CD4-positive, alpha-beta T cell treated with Interleukin-4 for 4 hours (primary cell): ENCODE results near the gene TMEM37.
A peak's percentile ranks its signal among the peaks of the same experiment; 100 is the strongest.
"Not testable (repeated sequence)": the region's sequence is repeated elsewhere in the genome, so short reads cannot be mapped to it uniquely, and the experiment has no call there.

Experiments
- DNase-seq: peaks from one replicate; pipeline ENCODE4 v3.0.0-alpha.2; 2020

Gene TMEM37, protein sequence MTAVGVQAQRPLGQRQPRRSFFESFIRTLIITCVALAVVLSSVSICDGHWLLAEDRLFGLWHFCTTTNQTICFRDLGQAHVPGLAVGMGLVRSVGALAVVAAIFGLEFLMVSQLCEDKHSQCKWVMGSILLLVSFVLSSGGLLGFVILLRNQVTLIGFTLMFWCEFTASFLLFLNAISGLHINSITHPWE

GRCh38 chr2:119431155-119431975 is at the start of gene TMEM37:
Gene TMEM37 (plus strand): TSS chr2:119431854. CDS start chr2:119431904, 50 bp downstream.
- DNase-seq, result no peak

GRCh38 chr2:119383410-119384140 is 48.1 kb upstream of the TMEM37 start:
- DNase-seq, result no peak

DNA sequence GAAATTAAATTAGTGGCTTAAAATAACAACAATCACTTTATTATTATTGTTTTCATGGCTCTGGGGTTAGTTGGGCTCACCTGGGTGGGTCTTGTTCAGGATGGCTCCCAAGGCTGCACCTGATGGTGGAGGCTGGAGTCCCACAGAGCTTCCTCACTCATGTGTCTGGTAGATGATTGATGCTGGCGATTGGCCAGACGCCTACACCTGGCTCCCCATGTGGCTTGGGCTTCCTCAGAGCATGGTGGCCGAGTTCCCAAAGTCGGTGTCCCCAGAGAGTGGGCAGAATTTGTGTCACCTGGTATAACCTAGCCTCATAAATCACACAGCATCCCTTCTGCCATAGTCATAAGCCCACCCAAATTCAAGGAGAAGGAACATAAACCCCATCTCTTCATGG is 46.7 kb upstream of the TMEM37 start:
- DNase-seq, result no peak

- no peak for DNase-seq
These were observed 46.2 kb upstream of the TMEM37 start for GRCh38 chr2:119385466-119385865.

DNA sequence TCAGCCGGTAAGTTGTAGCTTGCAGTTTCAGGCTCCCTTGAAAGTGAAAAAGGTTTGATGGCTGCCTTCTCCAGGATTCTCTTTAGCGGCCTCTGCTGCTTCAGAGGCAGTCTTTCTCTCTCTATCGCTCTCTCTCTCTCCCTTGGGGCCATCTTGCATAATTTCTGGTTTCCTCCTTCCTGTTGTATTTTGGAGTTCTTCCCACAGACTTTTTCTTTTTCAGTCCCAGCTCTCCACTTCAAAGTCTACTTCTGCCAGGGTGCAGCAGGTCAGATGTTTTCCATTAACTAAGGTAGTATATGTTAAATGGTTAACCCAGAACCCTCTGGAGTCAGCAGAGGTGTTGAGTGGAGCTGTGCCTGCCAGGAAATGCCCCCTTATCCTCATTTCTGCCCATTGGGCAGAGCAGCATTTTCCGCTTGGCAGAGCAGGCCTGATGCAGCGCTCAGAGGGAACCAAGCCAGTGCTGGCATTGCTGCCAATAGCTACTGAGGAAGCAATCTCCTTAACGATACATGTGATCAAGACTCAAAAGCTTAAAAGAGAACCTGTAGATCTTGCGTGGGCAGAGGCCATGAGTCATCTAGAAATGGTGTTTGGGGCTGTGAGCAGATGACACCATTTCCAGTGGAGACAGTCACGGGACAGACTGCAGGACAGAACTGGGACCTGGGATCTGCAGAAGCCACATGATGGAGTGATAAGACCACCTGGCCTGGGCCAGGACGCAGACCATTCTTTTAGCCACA is 44.1 kb upstream of the TMEM37 start:
- DNase-seq, result no peak

DNA sequence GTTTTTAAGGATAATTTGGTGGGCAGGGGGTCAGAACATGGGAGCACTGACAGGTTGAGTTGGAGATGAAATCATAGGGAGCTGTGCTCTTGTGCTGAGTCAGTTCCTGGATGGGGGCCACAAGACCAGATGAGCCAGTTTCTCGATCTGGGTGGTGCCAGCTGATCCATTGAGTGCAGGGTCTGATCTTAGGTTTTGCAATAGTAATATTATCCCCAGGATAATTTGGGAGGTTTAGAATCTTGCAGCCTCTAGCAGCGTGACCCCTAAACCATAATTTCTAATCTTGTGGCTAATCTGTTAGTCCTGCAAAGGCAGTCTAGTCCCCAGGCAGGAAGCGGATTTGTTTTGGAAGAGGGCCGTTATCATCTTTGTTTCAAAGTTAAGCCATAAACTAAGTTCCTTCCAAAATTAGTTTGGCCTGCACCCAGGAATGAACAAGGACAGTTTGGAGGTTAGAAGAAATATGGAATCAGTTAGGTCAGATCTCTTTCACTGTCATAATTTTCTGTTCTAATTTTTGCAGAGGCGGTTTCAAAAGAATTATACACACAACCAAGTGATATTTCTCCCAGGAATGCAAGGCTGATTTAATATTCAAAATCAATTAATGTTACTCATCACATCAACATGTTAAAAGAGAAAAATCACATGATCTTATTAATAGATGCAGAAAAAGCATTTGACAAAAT is 41.9 kb upstream of the TMEM37 start:
- DNase-seq, result no peak

GRCh38 chr2:119393971-119394748 is 37.5 kb upstream of the TMEM37 start:
- DNase-seq, result no peak

GRCh38 chr2:119397196-119397595 is 34.5 kb upstream of the TMEM37 start:
- no peak for DNase-seq

- DNase-seq, result no peak
These were observed 29.5 kb upstream of the TMEM37 start for GRCh38 chr2:119402106-119402505.

- DNase-seq, result no peak
These were observed 28.8 kb upstream of the TMEM37 start for GRCh38 chr2:119402645-119403560.

DNA sequence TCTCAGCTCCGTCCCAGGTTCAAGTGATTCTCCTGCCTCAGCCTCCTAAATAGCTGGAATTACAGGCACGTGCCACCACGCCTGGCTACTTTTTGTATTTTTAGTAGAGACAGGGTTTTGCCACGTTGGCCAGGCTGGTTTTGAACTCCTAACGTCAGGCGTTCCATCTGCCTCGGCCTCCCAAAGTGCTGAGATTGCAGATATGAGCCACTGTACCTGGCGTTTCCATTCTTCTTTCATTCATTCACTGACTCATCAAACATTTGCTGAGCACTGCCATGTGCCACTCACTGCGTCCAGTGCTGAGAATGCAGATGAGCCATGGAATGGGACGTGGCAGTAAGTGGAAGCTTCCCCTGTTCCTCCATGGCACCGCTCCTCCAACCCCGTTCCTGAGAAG is 28.0 kb upstream of the TMEM37 start:
- not testable (repeated sequence) for DNase-seq

- no peak for DNase-seq
These were observed 26.5 kb upstream of the TMEM37 start for GRCh38 chr2:119405151-119405550.

GRCh38 chr2:119407430-119408220 is 24.0 kb upstream of the TMEM37 start:
- peak; percentile 42 for DNase-seq

DNA sequence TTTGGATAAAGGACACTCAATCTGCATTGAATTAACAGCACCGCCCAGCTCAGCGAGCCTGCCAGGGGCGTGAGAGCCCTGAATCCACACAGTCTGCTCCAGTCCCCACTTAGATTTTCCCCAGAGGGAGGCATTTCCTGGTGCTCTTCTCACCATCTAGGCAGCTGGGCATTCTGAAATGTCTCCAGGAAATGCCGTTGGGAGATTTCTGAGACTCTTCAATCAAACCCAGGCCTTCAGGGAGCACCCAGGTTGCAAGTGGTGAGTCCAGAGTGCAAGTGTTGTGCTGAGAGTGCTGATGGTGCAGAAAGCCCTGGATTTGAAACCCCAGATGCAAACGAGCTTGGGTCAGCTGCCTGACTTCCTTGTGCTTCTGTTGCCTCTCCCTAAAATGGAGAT is 23.4 kb upstream of the TMEM37 start:
- no peak for DNase-seq

DNA sequence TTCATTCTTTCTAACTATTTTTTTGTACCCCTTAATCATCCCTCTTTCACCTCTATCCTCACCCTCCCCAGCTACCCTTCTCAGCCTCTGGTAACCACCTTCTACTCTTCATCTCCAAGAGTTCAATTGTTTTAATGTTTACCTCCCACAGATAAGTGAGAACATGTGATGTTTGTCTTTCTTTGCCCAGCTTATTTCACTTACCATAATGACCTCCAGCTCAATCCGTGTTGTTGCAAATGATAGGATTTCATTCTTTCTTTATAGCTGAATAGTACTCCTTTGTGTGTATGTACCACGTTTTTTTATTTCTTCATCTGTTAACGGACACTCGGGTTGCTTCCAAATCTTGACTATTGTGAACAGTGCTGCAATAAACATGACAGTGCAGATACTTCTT is 22.1 kb upstream of the TMEM37 start:
- DNase-seq, result no peak

GRCh38 chr2:119414894-119415293 is 16.8 kb upstream of the TMEM37 start:
- no peak for DNase-seq

DNA sequence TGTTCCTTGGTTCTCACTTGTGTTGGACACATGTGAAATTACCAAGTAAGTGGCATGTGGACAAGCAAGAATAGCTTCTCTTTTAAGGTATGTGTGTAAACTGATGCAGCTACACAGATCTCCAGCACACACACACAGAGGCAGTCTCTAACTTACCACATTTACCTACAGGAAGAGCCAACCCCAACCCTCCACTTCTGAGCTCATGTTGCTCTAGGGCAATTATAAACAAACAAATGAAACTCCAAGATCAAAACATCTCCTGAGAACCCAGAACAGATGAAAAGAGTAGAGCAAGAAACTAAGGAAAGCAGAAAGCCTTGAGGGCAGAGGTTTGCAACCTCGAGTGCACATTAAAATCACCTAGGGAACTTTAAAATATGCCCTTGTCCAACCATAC is 16.0 kb upstream of the TMEM37 start:
- no peak for DNase-seq

- no peak for DNase-seq
These were observed 15.2 kb upstream of the TMEM37 start for GRCh38 chr2:119416299-119416923.

DNA sequence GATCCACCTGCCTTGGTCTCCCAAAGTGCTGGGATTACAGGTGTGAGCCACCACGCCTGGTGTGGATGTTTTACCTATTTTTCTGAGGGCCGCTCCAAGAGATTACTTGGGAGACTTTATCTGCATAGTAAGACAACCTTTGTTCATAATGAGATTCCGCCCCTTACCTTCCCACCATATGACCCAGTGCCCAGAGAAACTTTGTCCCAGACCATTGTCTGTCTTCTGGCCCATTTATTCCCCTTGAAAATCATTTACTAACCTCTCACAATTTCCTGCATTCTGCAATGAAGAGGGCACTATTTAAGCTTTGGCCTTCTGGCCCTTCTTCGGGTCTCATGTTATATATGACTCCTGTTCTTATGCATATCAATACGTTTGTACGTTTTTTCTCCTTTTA is 13.7 kb upstream of the TMEM37 start:
- no peak for DNase-seq
